Measurements from ENCODE around the gene PKP1.

Gene PKP1

DNA sequence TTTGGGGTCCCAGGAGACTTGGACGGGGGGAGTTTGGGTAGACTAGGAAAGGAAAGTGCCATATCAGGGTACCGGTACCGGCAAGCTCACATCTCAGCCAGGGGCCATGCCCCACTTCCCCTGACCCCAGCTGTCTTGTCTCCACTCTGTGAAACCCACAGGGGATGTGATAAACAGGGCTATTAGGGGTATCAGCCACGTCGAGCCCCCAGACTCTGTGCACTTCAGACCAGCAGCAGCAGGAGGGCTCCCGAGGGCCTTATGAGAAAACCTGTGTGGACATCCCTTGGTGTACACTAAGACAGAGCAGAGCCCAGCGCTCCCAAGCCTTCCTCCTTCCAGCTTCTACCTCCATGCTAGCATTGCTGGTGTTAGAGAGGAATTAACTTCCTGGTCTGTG, 47.9 kb downstream of the PKP1 start:
- no peak for DNase-seq

DNA sequence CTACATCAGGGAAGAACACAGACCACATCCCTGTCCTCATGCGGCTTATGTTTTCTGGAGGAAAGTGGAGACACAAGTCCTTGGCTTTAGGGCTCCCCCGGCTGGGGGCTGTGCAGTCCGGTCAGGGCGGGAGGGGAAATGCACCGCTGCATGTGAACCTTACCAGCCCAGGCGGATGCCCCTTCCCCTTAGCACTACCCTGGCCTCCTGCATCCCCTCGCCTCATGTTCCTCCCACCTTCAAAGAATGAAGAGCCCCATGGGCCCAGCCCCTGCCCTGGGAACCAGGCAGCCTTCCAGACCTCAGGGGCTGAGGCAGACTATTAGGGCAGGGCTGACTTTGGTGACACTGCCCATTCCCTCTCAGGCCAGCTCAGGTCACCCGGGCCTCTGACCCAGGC, 48.7 kb downstream of the PKP1 start:
- no peak for DNase-seq

DNA sequence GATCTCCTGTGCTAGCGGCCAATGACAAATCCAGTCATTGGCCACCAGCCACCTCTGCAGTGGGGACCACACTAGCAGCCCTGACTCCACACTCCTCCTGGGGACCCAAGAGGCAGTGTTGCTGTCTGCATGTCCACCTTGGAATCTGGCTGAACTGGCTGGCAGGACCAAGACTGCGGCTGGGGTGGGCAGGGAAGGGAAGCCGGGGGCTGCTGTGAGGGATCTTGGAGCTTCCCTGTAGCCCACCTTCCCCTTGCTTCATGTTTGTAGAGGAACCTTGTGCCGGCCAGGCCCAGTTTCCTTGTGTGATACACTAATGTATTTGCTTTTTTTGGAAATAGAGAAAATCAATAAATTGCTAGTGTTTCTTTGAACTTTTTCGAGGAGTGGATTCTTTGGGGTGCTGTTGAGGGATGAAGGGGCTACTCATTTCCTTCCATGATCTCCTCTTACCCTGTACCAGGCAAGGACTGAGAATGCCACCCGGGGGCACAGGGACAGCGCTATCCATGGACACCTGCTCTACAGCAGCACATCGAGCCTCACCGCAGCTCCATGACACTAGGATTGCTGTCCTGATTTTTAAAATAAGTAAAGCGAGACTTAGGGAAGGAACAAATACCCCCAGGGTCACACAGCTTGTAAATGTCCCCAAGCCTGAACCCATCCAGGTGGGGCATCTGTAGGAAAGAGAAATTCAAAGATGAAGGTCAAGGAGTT, 49.5 kb downstream of the PKP1 start:
- DNase-seq = no peak

DNA sequence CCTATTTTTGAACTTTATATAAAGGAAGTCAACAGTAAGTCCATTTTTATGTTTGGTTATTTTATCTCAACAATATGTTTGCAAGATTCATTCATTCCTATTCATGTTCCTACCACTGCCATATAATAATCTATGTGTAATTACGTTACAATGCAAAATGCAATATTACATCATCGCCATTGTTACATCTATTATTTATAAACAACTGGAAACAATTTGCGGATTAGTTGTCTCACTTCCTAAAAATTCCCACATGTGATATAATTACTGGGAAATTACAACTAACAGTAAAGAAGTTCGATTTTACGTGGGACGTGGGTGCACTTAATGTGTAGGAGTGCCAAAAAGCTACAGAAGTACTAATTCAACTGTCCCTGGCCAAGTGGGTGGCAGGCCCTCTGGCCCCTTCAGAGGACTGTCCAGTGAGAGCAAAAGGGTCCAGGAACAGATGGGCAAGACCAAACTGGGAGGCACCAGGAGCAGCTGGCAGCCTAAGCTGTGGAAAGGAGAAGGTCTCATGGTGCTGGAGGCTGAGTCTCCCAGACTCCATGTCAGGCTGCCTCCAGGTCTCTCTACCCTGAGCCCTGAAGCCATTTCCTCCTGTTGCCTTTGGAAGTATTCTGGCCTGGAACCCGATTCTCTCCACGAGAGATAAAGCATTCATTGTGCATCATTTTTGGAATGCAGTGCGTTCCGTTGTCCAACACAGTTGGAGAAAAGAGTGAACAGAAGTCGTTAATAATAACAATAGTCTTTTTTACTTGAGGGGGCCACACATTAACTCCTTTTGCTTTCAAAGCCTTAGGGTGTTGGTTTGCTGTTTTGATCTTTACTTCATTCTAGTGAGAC, 51.2 kb downstream of the PKP1 start:
- no peak for DNase-seq

DNA sequence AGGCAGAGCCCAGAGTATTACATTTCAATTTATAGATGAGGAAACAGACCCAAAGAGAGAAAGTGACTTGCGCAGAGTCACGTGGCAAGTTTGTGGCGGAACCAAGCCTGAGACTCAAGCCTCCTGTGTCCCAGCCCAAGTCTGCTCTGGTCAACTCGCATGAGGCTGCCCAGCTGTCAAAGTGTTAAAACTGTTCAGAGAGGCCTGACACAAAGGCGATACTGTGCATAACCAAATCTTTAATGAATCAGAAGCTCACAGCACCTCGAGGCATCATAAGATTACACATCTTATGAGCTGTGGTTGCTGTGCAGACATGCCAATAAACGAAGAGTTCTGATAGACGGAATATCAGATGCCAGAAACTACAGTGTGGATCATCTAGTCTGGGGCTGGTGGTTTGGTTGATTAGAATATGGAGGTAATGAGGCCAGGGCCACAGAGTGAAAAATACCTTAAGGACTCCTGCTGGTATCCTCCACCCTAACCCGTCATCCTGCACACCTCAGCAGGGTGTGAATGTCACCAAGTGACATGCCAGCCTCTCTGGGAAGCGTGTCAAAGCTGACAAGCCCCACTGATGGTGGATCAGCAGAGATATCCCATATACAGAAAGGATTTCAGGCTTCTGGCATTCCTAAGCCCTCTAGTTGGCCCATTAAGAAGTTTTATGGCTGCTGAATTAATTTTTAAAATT, 52.0 kb downstream of the PKP1 start:
- no peak for DNase-seq

DNA sequence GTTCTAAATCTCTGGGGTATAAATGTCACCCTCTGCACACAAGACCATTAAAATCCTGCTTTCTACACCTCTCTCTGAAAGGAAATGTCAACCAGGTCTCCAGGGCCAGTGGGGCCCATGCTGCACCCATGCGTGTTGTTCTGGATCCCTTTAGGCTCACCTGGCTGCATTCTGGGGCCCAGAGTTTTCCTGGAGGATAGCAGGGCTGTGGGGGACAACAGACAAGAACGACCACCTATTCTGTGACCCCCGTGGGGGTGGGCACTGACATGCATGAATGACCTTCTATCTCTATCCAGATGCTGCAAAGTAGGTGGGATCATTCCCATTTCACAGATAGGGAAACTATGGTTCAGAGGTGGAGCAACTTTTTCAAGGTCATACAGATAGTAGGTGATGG, 52.6 kb downstream of the PKP1 start:
- no peak for DNase-seq

DNA sequence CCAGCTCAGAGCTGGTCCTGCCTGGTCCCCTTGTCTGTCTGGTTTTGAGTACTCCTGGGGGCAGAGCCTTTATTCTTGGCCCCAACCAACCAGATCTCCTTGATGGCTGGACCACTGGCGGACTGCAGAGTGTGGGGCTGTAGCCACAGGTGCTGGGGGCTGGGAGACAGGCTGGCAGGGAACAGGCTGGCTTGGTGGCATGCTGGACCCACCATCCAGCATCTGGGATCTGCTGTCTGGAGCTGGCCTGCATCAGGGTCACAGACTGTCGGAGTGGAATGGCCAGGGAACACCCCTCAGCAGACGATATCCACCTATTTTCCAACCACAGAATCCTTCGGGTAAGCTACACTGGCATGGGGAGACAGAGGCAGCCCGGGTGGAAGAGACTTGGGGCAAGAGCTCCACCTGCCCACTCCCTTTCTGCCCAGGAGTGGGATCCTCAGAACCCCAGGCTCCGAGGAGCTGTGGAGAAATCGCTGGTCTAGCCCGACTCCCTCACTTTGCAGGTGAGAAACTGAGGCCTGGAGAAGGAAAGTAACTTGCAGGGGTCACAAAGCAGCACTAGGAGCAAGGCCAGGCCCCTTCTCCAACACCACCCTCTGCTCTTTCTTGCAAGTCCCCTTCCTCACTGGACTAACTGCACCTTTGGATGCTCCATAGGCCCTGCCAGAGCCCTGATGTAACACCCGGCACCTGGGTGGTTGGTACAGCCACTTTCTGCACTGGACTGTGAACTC, 53.6 kb downstream of the PKP1 start:
- DNase-seq = no peak

DNA sequence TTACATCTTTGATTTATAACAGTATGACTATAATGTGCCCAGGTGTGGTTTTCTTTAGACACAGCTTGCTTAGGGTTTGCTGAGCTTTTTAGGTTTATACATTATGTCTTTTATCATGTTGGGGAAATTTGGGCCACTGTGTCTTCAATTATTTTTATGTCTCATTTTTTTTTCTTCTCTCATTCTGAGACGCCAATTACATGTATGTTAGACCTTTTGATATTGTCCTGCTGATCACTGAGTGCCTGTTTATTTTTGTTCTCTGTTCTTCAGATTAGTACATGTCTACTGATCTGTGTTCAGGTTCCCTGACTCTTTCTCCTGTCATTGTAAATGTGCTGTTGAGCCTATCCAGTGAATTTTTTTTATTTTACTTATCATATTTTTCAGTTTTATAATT, 58.1 kb downstream of the PKP1 start:
- DNase-seq = no peak

DNA sequence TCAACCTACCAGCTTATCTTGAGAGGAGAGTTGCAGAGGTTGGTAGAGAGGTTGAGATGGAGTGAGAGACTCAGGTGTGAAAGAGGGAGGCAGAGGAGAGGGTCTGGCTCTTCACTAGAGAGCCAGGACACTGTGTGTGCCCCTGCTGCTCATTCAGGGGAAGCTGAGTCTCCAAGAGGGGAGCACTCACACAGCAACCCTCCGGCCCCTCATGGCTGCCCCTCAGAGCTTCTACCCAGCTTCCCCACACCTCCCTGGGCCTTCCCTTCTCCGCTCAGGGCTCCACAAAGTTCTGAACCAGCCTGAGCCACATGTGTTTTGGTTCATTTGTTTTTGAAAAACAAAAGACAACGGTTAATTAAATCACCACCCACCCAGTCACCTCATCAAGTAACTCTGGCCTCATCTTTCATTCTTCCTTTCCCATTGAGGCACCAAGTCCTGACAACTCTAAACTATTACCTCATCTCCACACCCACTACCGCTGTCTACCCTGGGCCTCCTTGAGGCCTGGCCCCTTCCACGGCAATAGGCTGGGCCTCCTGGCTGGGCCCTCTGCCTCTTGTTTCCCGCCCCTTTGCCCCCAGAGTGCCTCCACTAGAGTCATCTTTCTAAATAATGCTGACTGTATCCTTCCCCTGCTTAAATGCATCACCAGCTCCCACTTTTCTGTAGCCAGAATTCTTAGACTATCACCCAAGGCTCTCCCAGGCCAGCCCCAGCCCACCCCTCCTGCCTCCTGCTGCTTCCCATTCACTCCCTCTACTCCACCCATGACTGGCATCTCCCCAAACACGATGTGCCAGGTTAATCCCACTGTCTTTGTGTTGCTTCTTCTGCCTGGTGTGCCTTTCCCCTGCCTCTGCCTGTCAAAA, 61.1 kb downstream of the PKP1 start:
- no peak for DNase-seq

DNA sequence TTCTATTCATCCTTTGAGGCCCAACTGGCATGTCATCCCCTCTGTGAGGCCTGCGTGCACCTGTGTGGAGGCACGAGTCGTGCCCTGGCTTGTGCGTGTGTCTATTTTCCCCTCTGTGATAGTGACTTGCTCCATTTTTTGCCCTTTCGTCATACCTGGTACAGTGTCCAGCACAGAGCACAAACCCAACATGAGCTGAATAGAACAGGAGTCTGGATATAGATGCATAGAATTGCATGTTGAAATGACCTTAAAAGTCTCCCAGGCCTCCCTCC, 61.7 kb downstream of the PKP1 start:
- DNase-seq = no peak

DNA sequence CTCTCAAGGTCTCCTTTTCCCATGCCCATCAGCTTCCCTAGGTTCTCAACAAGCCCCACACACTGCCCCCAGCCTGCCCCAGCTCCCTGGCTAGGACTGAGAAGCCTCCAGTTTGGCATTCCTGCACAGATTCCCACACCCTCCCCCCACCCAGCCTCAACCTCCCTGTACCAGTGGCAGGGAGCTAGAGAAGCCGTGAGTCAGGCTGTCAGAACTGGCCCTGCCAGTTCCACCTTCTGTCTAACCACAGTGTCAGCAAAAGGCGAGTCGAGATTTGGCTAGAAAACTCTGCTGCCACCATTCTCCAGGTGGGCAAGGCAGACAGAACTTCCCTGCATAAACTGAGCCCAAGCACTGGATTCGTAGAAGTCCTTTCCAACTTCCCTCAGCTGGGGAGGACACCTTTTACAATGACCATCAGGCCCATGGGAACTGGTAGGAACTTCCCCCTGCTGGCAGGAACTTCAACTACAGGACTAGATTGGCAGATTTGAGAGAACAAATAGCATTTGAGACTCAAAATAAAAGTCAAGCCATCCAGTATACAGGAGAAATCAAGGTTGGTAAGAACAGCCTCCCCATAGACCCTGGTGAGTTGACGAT, 63.1 kb downstream of the PKP1 start:
- DNase-seq = no peak

DNA sequence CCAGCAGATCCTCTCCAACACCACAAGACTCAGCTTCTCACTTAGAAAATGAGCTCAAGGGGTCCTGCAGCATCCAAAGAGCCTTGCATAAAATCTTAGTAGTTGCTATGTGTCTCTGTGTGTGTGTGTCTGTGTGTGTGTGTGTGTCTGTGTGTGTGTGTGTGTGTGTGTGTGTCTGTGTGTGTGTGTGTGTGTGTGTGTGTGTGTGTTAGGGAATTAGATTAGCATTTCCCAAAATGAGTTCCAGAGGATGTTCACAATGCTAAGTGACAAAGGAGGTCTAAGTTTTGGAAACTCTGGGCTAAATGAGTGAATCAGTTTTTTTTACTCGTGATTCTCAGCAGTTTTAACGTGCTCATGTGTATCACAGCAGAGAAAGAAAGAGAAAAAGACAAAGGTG, 63.7 kb downstream of the PKP1 start:
- no peak for DNase-seq

DNA sequence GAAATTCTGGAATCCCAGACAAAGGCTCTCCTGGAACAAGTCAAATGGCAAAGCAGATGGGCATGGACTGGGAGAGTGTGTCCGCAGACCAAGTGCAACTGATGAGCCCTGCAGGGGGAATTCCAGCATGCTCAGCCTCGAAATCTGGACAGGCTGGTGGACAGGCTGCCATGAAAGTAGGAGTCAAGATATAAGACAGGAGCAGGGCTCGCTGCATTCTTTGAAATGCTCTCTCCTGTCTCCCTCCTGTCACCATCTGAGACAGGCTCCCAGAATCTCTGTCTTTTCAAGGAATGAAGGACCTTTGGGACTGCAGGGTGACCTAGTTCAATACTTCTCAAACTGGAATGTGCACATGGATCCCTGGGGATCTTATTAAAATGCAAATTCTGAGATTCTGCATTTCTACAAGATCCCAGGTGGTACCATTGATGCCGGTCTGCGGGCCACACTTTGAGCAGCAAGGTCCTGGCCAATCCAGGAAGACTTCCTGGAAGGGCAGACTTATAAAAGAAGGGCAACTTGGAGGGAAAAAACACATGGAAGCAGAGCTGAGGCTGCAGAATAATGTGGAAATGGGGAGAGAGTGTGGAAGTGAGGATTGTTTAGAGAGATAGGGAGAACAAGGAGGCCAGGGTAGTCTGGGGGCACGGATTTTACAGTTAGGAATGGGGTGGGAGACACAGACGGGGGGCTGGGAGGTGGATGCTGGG, 64.3 kb downstream of the PKP1 start:
- DNase-seq = no peak

DNA sequence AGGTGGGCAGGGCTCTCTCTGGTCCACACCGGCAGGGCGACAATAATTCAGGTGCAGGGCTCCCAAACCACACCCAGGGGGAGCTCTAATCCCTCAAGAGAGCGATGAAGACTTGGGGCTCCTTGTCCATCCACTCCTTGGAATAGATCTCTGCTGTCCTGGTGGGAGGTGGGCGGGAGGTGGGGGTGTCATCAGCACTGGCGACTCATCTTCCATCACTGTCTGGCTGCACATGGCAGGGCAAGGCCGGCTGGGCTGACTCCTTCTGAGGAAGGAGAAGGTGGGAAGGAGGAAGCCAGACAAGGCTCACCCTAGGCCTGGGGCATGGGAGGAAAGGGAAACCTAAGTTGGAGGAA, 64.9 kb downstream of the PKP1 start:
- DNase-seq = peak; percentile 15

DNA sequence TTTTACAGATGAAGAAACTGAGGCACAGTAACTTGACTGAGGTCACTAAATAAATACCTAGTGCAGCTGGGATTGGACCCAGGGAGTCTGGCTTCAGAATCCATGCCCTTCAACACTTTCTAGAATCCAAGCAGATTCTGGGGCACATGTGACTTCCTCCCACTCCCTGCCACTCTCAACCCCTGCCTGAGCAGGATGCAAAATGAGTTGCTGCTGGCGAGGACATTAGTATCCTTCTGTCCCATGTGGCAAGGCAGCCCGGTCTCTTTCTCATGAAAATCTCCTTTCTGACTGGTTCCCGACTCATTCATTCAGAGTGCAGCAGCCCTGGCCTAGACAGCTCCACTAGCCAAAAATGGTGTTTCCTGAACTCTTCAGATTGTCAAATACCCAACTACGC, 65.8 kb downstream of the PKP1 start:
- no peak for DNase-seq

DNA sequence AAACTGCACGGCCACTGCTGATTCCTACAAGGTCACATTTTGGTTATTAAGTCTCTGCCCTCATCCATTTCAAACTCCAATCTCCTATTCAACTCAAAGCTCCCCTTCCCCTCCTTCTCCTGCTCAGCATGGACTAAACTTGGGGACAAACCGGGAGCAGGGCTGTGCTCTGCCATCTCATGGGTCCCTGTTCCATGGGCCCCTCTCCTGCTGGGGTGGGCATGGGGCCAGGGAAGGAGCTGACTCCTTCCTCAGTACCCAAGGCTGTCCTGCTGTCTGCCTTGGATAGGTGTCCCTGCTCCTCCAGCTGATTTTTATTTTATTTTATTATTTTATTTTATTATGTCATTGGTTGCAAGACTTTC, 67.0 kb downstream of the PKP1 start:
- no peak for DNase-seq

DNA sequence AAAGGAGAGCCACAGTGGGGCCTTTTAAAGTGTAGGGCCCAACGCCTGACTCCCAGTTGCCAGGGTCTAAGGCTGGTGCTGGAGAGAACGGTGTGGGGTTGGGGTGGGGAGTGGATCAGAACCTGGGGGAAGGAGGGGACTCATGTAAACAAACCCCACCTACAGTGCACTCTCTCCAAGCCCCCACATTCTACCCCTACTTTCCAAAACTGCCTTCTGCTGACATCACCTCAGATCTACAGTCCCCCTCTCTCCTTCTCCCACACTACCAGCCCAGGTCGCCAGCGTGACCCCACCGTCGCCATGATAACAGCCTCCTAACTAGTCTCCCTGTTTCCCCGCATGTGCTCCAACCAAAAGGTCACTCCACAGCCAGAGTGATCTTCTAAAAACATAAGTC, 67.6 kb downstream of the PKP1 start:
- no peak for DNase-seq

DNA sequence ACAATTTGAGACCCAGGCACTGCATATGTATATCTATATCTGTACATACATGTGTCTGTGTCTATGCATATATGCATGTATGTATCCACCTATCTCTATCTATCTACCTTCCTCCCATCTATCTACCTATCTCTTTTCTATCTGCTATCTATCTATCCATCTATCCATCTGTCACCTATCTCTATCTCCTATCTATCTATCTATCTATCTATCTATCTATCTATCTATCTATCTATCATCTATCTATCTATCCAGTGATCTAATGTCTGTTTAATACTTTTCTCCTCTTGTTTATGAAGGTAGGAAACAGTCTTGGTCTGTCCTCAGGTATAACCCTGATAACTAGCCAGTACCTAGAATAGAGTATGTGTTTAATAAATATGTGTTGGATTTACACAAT, 68.3 kb downstream of the PKP1 start:
- no peak for DNase-seq

DNA sequence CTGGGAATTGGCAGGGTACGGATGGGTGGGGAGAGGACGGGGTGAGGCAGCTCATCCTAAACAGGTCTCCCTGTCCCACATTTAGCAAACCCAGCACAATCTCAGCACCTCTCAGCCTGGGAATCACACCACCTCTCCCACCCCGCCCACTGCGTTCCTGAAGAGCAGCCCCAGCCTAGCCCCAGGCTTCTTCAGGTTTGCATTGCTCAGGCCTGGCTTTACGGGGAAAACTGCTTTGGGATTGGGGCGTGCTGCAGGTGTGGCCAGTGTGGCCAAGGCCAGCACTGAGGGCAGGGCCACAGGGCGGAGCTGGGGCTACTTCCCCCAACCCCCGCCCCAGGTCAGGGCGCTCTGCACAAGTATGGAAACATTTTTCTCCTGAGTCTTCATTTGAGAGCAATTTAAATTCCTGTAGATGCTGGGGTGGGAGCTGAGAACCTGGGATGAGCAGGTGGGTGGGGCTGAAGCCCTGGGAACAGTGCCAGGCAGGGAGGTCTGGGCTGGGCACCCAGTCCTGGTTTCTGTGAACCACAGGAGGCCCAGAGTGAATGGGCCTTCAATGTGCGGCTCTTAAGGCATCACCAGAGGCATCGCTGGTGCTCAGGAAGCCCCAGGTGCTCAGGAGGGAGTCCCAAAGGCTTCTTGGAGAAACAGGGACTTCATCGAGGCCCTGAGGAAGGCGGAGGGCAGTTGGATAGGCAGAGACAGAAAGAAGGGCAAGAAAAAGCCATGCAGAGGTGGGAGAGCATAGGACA, 70.1 kb downstream of the PKP1 start:
- no peak for DNase-seq

DNA sequence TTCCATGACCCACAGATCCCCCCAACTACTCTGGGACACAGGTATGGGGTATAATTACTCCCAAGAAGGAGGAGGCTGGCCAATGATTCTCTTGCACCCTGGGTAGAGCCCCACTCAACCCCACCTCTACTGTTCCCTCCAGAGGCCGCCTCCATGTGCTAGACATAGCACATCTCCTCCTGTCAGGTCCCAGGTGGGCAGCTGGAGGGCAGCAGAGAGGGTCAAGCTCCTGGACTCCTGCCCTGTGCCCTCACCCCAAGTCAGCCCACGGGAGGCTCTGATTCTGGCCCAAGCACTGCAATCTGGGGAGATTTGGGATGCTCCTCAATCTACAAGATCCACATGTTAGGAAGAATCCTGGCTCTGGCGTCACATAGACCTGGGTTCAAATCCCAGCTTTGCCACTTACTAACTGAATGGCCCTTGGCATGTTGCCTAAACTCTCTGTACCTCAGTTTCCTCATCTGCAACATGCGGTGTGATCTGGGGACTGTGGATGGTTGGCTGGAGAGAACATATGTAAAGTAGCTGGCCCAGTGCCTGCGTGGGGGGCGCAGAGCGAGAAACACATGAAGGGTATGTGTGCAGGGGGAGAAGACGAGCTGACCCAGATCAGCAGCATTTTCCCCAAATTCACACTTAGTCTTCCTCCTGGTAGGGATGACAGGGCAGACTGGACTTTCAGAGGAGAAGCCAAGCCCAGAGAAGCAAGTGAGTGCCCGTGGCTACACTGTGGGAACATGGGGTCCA, 71.0 kb downstream of the PKP1 start:
- no peak for DNase-seq
